DOHH2 (cell line): ENCODE measurements around the gene PARP3.

Experiments
- H3F3A ChIP-seq: fragments of 200-600 bp; sonication (generic), shearing (Covaris generic); 2 replicates; pipeline ENCODE4 v1.6.0; 2016; ENCODE audit warnings: antibody characterized with exemption, mild to moderate bottlenecking; ENCODE audit not compliant: control insufficient read depth, insufficient read depth
- H3K27ac ChIP-seq: fragments of 200-600 bp; sonication (generic); 2 replicates; pipeline ENCODE4 v1.5.1; 2014; ENCODE audit warnings: low read depth, mild to moderate bottlenecking, low read length, moderate library complexity
- H3K27me3 ChIP-seq: fragments of 200-600 bp; sonication (generic); 2 replicates; pipeline ENCODE4 v1.6.1; 2014; ENCODE audit warnings: mild to moderate bottlenecking, low read length, mixed read lengths; ENCODE audit not compliant: control insufficient read depth
- H3K36me3 ChIP-seq: fragments of 200-600 bp; sonication (generic); 2 replicates; pipeline ENCODE4 v1.6.1; 2014; ENCODE audit warnings: mild to moderate bottlenecking, low read length, moderate library complexity, mixed read lengths; ENCODE audit not compliant: control insufficient read depth
- H3K4me1 ChIP-seq: fragments of 200-600 bp; sonication (generic); 2 replicates; pipeline ENCODE4 v1.6.1; 2014; ENCODE audit warnings: mild to moderate bottlenecking, low read length, mixed read lengths; ENCODE audit not compliant: control insufficient read depth
- H3K4me2 ChIP-seq: fragments of 200-600 bp; sonication (generic); 2 replicates; pipeline ENCODE4 v1.6.0; 2014; ENCODE audit warnings: mild to moderate bottlenecking, low read length, moderate library complexity
- H3K4me3 ChIP-seq: fragments of 200-600 bp; sonication (generic); 2 replicates; pipeline ENCODE4 v1.5.1; 2014; ENCODE audit warnings: mild to moderate bottlenecking, low read length, mixed read lengths
- H3K79me2 ChIP-seq: fragments of 200-600 bp; sonication (generic); 2 replicates; pipeline ENCODE4 v1.6.1; 2014; ENCODE audit warnings: mild to moderate bottlenecking, low read length, mixed read lengths; ENCODE audit not compliant: control insufficient read depth
- H3K9me2 ChIP-seq: fragments of 200-600 bp; sonication (generic); replicated peaks from 2 replicates; pipeline ENCODE4 v1.6.1; 2014; ENCODE audit warnings: mild to moderate bottlenecking, low read length, mixed read lengths; ENCODE audit not compliant: control insufficient read depth
- H3K9me3 ChIP-seq: fragments of 200-600 bp; sonication (generic); 2 replicates; pipeline ENCODE4 v1.6.1; 2014; ENCODE audit warnings: antibody characterized with exemption, low read length, mixed read lengths; ENCODE audit not compliant: control insufficient read depth, insufficient read depth
- H4K20me1 ChIP-seq: fragments of 200-600 bp; sonication (generic); 2 replicates; pipeline ENCODE4 v1.6.0; 2014; ENCODE audit warnings: low read depth, mild to moderate bottlenecking, antibody characterized with exemption, low read length, moderate library complexity; ENCODE audit not compliant: control insufficient read depth, insufficient read depth
- CTCF ChIP-seq: fragments of 200-600 bp; sonication (generic); IDR thresholded peaks from one replicate; pipeline ENCODE4 v1.5.1; 2014; ENCODE audit warnings: antibody characterized with exemption, mild to moderate bottlenecking, low read depth, low read length; ENCODE audit not compliant: poor library complexity, severe bottlenecking
- EZH2phosphoT487 ChIP-seq: fragments of 200-600 bp; sonication (generic); IDR thresholded peaks from 2 replicates; pipeline ENCODE4 v1.6.1; 2017; ENCODE audit warnings: borderline replicate concordance, mild to moderate bottlenecking, antibody characterized with exemption, low read length, moderate library complexity, mixed read lengths

The PARP3 gene

GRCh38 chr3:51937611-51938450, 4.3 kb upstream of the PARP3 start:
- no peaks in the 10 kb centered on the region for H3K27me3 ChIP-seq
- peaks cover 26% of the 10 kb centered on the region for H3K4me1 ChIP-seq
- no peak overlapping the region for H3K4me2 ChIP-seq
- no peaks in the 10 kb centered on the region for H3F3A ChIP-seq
- no peaks in the 10 kb centered on the region for H3K9me2 ChIP-seq
- H3K36me3 ChIP-seq = peaks cover 68% of the 10 kb centered on the region
- no peak overlapping the region for H3K4me3 ChIP-seq
- no peaks in the 10 kb centered on the region; the same call in 1 of the 2 replicates for H4K20me1 ChIP-seq
- no peaks in the 10 kb centered on the region for H3K9me3 ChIP-seq
- H3K79me2 ChIP-seq = peaks cover 41% of the 10 kb centered on the region
- TF ChIP-seq CTCF (no peak), EZH2phosphoT487 (no peak)
- H3K27ac ChIP-seq = no peak overlapping the region

GRCh38 chr3:51938780-51939425, 3.3 kb upstream of the PARP3 start:
- H3K9me2 ChIP-seq = no peaks in the 10 kb centered on the region
- peaks cover 61% of the 10 kb centered on the region for H3K36me3 ChIP-seq
- TF ChIP-seq CTCF = no peak
- no peak for TF ChIP-seq EZH2phosphoT487
- no peak overlapping the region for H3K27ac ChIP-seq
- H3K4me2 ChIP-seq = peak overlapping the region; percentile 78
- H4K20me1 ChIP-seq = no peaks in the 10 kb centered on the region; the same call in 1 of the 2 replicates
- H3F3A ChIP-seq = no peaks in the 10 kb centered on the region
- no peaks in the 10 kb centered on the region for H3K27me3 ChIP-seq
- H3K4me3 ChIP-seq = no peak overlapping the region
- peaks cover 29% of the 10 kb centered on the region for H3K4me1 ChIP-seq
- H3K9me3 ChIP-seq = no peaks in the 10 kb centered on the region
- H3K79me2 ChIP-seq = peaks cover 41% of the 10 kb centered on the region

GRCh38 chr3:51940648-51941462, 1.3 kb upstream of the PARP3 start:
- Histone ChIP-seq H3F3A (no peaks in the 10 kb centered on the region), H3K27me3 (no peaks in the 10 kb centered on the region), H3K27ac (no peak overlapping the region), H3K4me2 (peak overlapping the region; percentile 78), H3K4me1 (peaks cover 29% of the 10 kb centered on the region), H3K79me2 (peaks cover 41% of the 10 kb centered on the region), H3K9me3 (no peaks in the 10 kb centered on the region), H3K4me3 (peak overlapping the region; percentile 94), H3K9me2 (no peaks in the 10 kb centered on the region), H3K36me3 (peaks cover 43% of the 10 kb centered on the region), H4K20me1 (no peaks in the 10 kb centered on the region; the same call in 1 of the 2 replicates)
- no peak for TF ChIP-seq EZH2phosphoT487
- no peak for TF ChIP-seq CTCF
